Psoas muscle (tissue), 8 donors: ENCODE measurements around the gene HCRTR1. TPM values are rescaled to one million over a fixed set of nuclear protein-coding genes. Genes with fewer than 3 reads are reported as not detected.
A peak's percentile ranks its signal among the peaks of the same experiment; 100 is the strongest.

Experiments
- ATAC-seq, 4 donors: fragments of 200-7000 bp; cut with Tn5 transposase; one replicate each; pipeline ENCODE4 v1.9.1; 2020; ENCODE audit warnings: moderate library complexity in 3 of 4, mild to moderate bottlenecking in 2 of 4
- DNase-seq, 2 donors: peaks; one replicate each; pipeline ENCODE4 v3.0.0-alpha.2; 2020
- H3K27ac ChIP-seq: fragments of 200-600 bp; one replicate; pipeline ENCODE4 v1.8.0; 2022
- H3K27me3 ChIP-seq, 3 donors: fragments of 200-600 bp in 1 of 3; one replicate each; pipeline versions ENCODE4 v1.6.1 to v1.8.0; 2013 to 2022; ENCODE audit warnings: low read length in 2 of 3, mild to moderate bottlenecking in 2 of 3, moderate library complexity in 1 of 3; ENCODE audit not compliant: insufficient read depth in 3 of 3
- H3K36me3 ChIP-seq, 2 donors: fragments of 200-600 bp in 1 of 2; one replicate each; pipeline versions ENCODE4 v1.6.1 to v1.8.0; 2013 to 2022; ENCODE audit warnings: low read depth in 1 of 2, mild to moderate bottlenecking in 1 of 2, moderate library complexity in 1 of 2; ENCODE audit not compliant: insufficient read depth in 1 of 2
- H3K4me1 ChIP-seq: fragments of 200-600 bp; one replicate; pipeline ENCODE4 v1.8.0; 2022
- H3K4me3 ChIP-seq: fragments of 200-600 bp; one replicate; pipeline ENCODE4 v1.8.0; 2022; ENCODE audit warnings: mild to moderate bottlenecking
- H3K9me3 ChIP-seq: fragments of 200-600 bp; one replicate; pipeline ENCODE4 v1.8.0; 2022
- CTCF ChIP-seq: fragments of 200-600 bp; IDR thresholded peaks from one replicate; pipeline ENCODE4 v1.8.0; 2022; ENCODE audit warnings: antibody characterized with exemption
- WGBS, 3 donors: extraction: QIAGEN DNeasy Blood & Tissue Kit; methylation state at CpG; one replicate each; pipeline versions ENCODE4 v1.1.6 to v1.1.7; 2013; 5-methylcytosine and 5-hydroxymethylcytosine counted together
- intact Hi-C, 2 donors: fragments of 100-400 bp; cut with DNase I; formaldehyde crosslinking; loops; one replicate each; pipeline versions ENCODE4 v1.11.0 to v1.14.2; 2022
- polyA plus RNA-seq, 3 donors: library from polyadenylated mRNA; stranded (reverse); fragments of 200-250 nt; gene quantifications; one replicate each; pipeline ENCODE4 v1.2.3, GENCODE V29; 2013
- total RNA-seq, 4 donors: library from RNA; stranded (reverse); fragmentation: NEBNext Ultra II Directional in 2 of 4; extraction: Animal tissue kit (Norgen Biotek cat#: 25700) in 2 of 4; gene quantifications; one replicate each; pipeline versions ENCODE4 v1.2.1 to v1.2.4, GENCODE V29; 2021 to 2023
- donor health status: healthy with polysubstance abuse.
- donor health status: DM: no; HTN: no; CAD: no; lungs with moderate emphysema.
- donor health status: Bipolar disorder and iron deficiency.
- donor health status: healthy.
- donor health status: DM: yes; HTN: yes; CAD: no.
- donor health status: DM: no; HTN: no; CAD: no.
- donor health status: DM: no; HTN: no; CAD: no.
- donor health status: DM: yes; HTN: yes; CAD: no.

The HCRTR1 gene
- total and polyA plus RNA-seq, 7 donors, result 0.12 to 1.2 (median 0.34) TPM; not detected in 1

DNA sequence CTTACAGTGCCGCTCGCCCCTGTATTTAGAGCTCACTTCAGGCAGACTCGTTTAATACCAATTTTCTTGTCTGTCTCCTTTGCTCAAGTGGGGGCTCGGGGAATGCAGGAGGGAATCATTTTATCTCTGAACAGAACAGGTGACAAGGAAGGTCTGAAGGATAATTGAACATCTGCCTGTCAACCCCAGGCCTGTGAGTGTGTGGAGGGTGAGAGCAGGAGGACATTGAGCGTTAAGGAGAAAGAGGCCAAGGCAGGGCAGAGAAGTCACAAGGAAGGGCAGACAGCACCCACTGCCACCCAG is 36.9 kb downstream of the HCRTR1 start:
- H3K27ac ChIP-seq, result no peak overlapping the region
- H3K36me3 ChIP-seq, result peaks cover 0 to 21% of the 10 kb centered on the region in 2 donors
- H3K9me3 ChIP-seq, result no peaks in the 10 kb centered on the region
- 94 to 97% (median 97%) methylated on average over 5 of the region's 5 CpGs for WGBS, 3 donors
- H3K27me3 ChIP-seq, result no peaks in the 10 kb centered on the region
- intact Hi-C loops, result no loop called here
- TF ChIP-seq CTCF, result no peak
- ATAC-seq (no peak), DNase-seq (no peak)
- H3K4me3 ChIP-seq, result no peak overlapping the region
- no peaks in the 10 kb centered on the region for H3K4me1 ChIP-seq

DNA sequence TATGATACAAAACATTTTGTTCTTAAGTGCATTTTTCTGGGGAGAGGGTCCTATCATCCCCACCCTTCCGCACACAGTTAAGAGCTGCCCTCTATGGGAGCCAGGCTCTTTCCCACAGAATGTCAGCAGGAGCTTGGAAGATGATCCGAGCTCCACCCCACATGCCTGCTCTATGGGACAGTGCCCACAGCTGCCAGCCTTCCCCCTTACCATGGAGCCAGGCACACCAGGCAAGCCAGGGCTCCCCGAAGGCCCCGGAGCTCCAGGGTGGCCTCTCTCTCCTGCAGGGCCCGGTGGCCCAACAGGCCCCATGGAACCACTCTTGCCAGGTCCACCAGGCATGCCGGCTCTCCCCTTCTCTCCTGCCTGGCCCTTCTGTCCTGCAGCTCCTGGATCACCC is 37.6 kb downstream of the HCRTR1 start:
- no peaks in the 10 kb centered on the region for H3K9me3 ChIP-seq
- H3K36me3 ChIP-seq, result peaks cover 0 to 21% of the 10 kb centered on the region in 2 donors
- H3K27me3 ChIP-seq, result no peaks in the 10 kb centered on the region
- H3K4me1 ChIP-seq, result no peaks in the 10 kb centered on the region
- ATAC-seq (peak in 1 of 4 donors; percentile 44), DNase-seq (no peak)
- 53 to 58% (median 56%) methylated on average over 6 of the region's 6 CpGs for WGBS, 3 donors
- intact Hi-C loops, result no loop called here
- H3K4me3 ChIP-seq, result no peak overlapping the region
- no peak overlapping the region for H3K27ac ChIP-seq
- TF ChIP-seq CTCF, result no peak

GRCh38 chr1:31655756-31656155 is 38.3 kb downstream of the HCRTR1 start:
- no peak for TF ChIP-seq CTCF
- 71 to 89% (median 89%) methylated on average over 4 of the region's 4 CpGs for WGBS, 3 donors
- Histone ChIP-seq H3K36me3 (peaks cover 0 to 21% of the 10 kb centered on the region in 2 donors), H3K27ac (no peak overlapping the region), H3K27me3 (no peaks in the 10 kb centered on the region), H3K9me3 (no peaks in the 10 kb centered on the region), H3K4me3 (no peak overlapping the region), H3K4me1 (no peaks in the 10 kb centered on the region)
- no peak for DNase-seq
- intact Hi-C loops, result no loop called here
- ATAC-seq, result no peak

- intact Hi-C loops, result no loop called here
- no peak for TF ChIP-seq CTCF
- H3K4me3 ChIP-seq, result no peak overlapping the region
- no peak for ATAC-seq
- no peaks in the 10 kb centered on the region for H3K27me3 ChIP-seq
- H3K9me3 ChIP-seq, result no peaks in the 10 kb centered on the region
- H3K36me3 ChIP-seq, result peaks cover 0 to 25% of the 10 kb centered on the region in 2 donors
- no peak for DNase-seq
- no peak overlapping the region for H3K27ac ChIP-seq
- no peaks in the 10 kb centered on the region for H3K4me1 ChIP-seq
- WGBS, 3 donors, result 84 to 85% (median 84%) methylated on average over 14 of the region's 14 CpGs
Measured at GRCh38 chr1:31657020-31657804, 39.7 kb downstream of the HCRTR1 start.

DNA sequence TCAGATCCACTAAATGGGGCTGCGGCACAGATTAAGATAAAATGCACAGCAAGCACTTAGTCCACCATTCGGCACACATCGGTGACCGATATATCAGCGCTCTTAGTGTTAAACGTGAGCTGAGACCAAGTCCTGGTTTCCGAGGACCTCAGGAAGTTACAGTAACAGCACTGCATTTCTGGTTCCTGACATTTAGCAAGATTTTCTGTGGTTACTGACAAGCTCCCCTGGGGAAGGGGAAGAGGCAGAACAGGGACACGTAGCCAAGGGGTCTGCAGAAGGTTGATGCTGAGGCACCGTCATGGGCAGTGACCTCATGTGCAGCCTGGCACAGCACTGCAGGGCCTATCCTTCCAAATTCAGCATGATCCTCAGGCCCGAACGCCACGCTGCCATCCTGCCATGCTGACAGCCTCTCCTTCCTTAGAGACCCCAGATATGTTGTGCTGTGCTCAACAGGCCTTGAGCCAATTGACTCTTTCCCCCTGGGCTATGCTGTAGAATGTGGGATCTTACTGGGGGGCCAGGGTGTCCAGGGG is 40.6 kb downstream of the HCRTR1 start:
- Histone ChIP-seq H3K27me3 (no peaks in the 10 kb centered on the region), H3K4me3 (no peak overlapping the region), H3K9me3 (no peaks in the 10 kb centered on the region), H3K27ac (no peak overlapping the region), H3K4me1 (no peaks in the 10 kb centered on the region), H3K36me3 (peaks cover 0 to 22% of the 10 kb centered on the region in 2 donors)
- no peak for TF ChIP-seq CTCF
- ATAC-seq (no peak), DNase-seq (no peak)
- WGBS, 3 donors, result 86 to 92% (median 87%) methylated on average over 12 of the region's 12 CpGs
- intact Hi-C loops, result no loop called here
